GM18867 (cell line): ENCODE data around the gene CHCHD1.
"Not testable (repeated sequence)": the region's sequence is repeated elsewhere in the genome, so short reads cannot be mapped to it uniquely, and the experiment has no call there.

ENCODE experiments used
- ATAC-seq: cut with Tn5 transposase; IDR thresholded peaks from one replicate; pipeline ENCODE4 v1.9.1; 2021; ENCODE audit warnings: mild to moderate bottlenecking, moderate library complexity; ENCODE audit not compliant: unreplicated experiment

Gene CHCHD1

GRCh38 chr10:73768881-73769280, 13.0 kb upstream of the CHCHD1 start:
- peak; percentile 26 for ATAC-seq

GRCh38 chr10:73769396-73769795, 12.5 kb upstream of the CHCHD1 start:
- no peak for ATAC-seq

DNA sequence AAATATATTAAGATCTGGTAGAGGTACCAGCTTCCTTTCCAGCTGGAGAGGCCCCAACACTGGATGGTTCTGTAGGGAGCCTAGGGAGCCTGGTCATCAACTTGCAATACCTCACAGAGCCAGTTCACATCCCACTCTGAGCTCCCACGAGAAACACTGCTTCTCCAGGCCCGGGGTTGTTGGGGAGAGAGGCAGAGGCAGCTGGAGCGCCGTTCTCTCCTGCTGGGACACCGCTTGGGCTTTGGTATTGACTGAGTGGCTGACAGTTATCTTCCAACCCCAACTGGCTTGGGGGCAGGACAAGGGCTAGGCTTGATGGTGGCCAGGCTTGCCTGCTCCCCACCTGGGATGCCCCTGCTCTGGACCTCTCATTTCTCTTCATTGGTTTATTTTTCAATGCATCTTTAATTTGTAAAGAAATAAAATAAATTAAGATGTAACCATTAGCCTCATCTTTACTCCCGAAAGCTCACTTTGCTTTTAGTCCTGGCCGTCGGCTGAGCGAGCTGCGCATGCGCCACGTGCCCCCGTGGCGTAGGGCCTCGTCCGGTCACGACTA, 10.0 kb upstream of the CHCHD1 start:
- peak; percentile 41 for ATAC-seq

GRCh38 chr10:73772281-73773151, 9.3 kb upstream of the CHCHD1 start:
- peak; percentile 58 for ATAC-seq

DNA sequence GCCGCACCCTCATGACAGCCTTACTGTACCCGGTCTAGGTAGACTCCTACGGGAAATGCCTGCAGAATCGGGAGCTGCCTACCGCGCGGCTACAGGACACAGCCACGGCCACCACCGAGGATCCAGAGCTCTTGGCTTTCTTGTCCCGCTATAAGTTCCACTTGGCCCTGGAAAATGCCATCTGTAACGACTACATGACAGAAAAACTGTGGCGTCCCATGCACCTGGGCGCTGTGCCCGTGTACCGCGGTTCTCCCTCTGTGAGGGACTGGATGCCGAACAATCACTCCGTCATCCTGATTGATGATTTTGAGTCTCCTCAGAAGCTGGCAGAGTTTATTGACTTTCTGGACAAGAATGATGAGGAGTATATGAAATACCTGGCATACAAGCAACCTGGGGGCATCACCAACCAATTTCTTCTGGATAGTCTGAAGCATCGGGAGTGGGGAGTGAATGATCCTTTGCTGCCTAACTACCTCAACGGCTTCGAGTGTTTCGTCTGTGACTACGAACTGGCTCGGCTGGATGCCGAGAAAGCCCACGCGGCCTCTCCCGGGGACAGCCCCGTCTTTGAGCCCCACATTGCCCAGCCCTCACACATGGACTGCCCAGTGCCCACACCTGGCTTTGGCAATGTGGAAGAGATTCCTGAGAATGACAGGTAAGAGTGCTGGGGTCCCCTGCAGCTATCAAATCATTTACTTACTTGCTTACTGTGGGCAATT, 8.5 kb upstream of the CHCHD1 start:
- no peak for ATAC-seq

- no peak for ATAC-seq
Measured at GRCh38 chr10:73774637-73775036, 7.2 kb upstream of the CHCHD1 start.

GRCh38 chr10:73779018-73779417, 2.8 kb upstream of the CHCHD1 start:
- no peak for ATAC-seq

GRCh38 chr10:73779539-73780197, 2.2 kb upstream of the CHCHD1 start:
- ATAC-seq, result no peak

- ATAC-seq, result no peak
Measured at GRCh38 chr10:73780301-73780700, 1.5 kb upstream of the CHCHD1 start.

DNA sequence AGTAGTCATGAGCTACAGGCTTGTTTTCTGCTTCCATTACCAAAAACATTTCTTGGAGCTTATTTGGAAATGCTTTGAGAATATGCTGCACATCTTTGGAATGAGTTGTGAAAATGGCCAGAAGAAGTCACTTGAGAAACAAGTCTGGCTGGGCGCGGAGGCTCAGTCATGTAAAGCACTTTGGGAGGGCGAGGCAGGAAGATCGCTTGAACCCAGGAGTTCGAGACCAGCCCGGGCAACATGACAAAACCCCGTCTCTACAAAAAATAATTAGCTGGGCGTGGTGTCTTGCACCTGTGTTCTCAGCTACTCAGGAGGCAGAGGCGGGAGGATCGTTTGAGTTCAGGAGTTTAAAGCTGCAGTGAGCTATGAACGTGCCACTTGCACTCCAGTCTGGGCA, 882 bp upstream of the CHCHD1 start:
- no peak for ATAC-seq

DNA sequence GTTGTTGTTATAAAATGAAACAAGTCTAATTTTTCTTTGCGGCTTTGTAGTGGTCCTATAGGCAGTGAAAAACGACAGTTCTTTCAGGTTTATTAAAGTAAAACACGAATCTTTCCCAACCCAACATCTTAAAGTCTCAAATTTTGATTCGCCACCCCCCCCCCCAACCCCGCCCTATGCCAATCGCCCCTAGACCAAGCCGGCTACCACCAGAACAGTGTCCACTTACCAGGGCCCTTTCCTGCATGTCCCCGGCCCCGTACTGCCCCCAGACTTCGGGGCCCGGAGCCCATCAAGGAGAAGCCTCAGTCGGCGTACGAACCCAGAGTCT, 335 bp upstream of the CHCHD1 start:
- ATAC-seq, result no peak

- ATAC-seq, result no peak
Measured at GRCh38 chr10:73782749-73783085, 869 bp downstream of the CHCHD1 start.

DNA sequence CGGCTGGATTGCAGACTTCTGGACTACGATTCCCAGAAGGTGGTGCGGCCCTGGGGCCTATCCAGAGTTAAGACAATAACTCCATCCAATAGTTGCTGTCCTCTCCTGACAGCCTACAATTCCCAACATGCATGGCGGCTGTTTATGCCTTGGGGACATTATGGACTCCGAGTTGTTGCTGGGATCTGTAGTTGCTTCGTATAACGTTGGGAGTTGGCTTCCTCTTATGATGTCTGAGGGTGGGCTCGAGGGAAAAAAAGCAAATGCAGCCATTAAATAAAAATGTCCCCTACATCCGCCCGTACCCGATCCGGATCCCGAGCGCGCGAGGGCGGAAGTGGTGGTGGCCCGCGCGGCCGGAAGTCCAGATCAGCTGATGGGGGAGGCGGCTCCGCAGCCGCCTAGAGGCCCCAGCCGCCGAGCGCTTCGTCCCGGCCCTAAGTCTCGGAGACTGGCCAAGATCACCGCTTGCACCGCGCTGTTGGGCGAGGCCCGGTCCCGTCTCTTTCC, 3.4 kb downstream of the CHCHD1 start, which contains the start of gene ZSWIM8:
Gene ZSWIM8 (plus strand): TSS at position 396 of the 510 bp plus-strand sequence. CDS start 273 bp downstream, outside the sequence.
- ATAC-seq, result peak; percentile 69

- ATAC-seq, result peak; percentile 28
Measured at GRCh38 chr10:73785721-73786511, 4.1 kb downstream of the CHCHD1 start.

DNA sequence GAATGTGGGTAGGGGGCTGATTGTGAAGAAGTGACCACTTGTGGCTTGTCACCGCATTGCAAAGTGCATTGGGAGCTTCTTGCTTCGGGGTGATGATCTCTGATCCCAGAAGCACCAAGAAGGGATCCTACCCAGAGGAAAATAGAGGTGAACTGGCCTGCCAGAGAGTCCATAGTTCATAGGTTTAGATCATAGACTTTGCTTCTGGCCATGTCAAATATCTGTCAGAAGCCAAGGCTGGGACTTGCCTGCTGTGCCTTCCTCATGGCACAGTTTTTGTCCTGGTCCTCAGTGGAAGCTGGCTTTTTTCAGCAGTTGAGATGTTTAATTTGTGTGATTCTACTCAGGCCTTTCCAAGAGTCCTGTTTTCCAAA, 4.7 kb downstream of the CHCHD1 start:
- ATAC-seq, result no peak

- ATAC-seq, result not testable (repeated sequence)
Measured at GRCh38 chr10:73787031-73787800, 5.4 kb downstream of the CHCHD1 start.

DNA sequence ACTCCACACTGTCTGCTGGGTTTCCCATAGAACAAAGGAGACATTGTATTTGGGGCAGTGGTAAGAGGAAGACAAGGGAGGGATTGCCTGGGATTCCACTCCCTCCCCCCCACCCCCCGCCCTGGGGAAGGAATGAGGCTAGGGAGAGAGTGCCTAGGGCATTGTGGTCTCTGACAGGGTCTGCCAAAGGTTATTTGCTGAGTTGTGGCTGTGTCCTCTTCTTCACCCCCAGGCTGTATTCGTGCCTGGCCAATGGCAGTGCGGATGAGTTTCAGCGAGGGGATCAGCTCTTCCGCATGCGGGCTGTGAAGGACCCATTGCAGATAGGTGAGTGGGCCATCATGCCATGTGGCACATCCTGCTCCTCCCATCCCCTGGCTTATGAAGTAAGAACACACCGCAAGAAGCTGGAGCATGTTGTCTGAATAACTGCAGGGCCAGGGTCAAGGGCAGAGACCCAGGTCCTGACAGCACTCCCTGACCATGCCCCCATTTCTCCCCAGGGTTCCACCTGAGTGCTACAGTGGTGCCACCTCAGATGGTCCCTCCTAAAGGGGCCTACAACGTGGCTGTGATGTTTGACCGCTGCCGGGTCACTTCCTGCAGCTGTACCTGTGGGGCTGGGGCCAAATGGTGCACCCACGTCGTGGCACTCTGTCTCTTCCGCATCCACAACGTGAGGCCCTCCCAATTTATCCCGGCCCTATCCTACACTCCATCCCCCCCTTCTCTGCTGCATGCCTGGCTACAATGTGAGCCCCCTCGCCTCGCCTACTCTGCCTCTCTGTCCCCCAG, 7.2 kb downstream of the CHCHD1 start:
- ATAC-seq, result no peak

- no peak for ATAC-seq
Measured at GRCh38 chr10:73789659-73790055, 7.8 kb downstream of the CHCHD1 start.
